HEK293 (cell line): ENCODE measurements around the gene LPCAT4.

Source experiments
- BCL11A ChIP-seq: fragments of 450-650 bp; formaldehyde crosslinking; IDR thresholded peaks from 2 replicates; pipeline ENCODE4 v1.5.1; 2016; ENCODE audit warnings: low read depth, missing biosample characterization, missing genetic modification characterization
- REPIN1 ChIP-seq: fragments of 450-650 bp; formaldehyde crosslinking; IDR thresholded peaks from 2 replicates; pipeline ENCODE4 v1.5.1; 2017; ENCODE audit warnings: missing biosample characterization, missing genetic modification characterization, low read depth
- TCF7L2 ChIP-seq: IDR thresholded peaks from 2 replicates; pipeline ENCODE4 v1.6.1; 2011; ENCODE audit warnings: low read depth, mild to moderate bottlenecking, inconsistent platforms, low read length, moderate library complexity, borderline replicate concordance
- ZBTB8A ChIP-seq: fragments of 450-650 bp; formaldehyde crosslinking; IDR thresholded peaks from 2 replicates; pipeline ENCODE4 v1.5.1; 2016; ENCODE audit warnings: missing biosample characterization, missing genetic modification characterization
- ZNF221 ChIP-seq: fragments of 450-650 bp; formaldehyde crosslinking; IDR thresholded peaks from 2 replicates; pipeline ENCODE4 v1.5.1; 2017; ENCODE audit warnings: missing biosample characterization, missing genetic modification characterization, borderline replicate concordance
- ZNF585B ChIP-seq: fragments of 450-650 bp; formaldehyde crosslinking; IDR thresholded peaks from 2 replicates; pipeline ENCODE4 v1.5.1; 2016; ENCODE audit warnings: missing biosample characterization, missing genetic modification characterization
- ZNF837 ChIP-seq: fragments of 450-650 bp; formaldehyde crosslinking; IDR thresholded peaks from 2 replicates; pipeline ENCODE4 v1.5.1; 2016; ENCODE audit warnings: missing biosample characterization, missing genetic modification characterization
- TF ChIP-seq, protein P1 (sequence below): fragments of 450-650 bp; formaldehyde crosslinking; IDR thresholded peaks from 2 replicates; pipeline ENCODE4 v1.5.1; 2016; ENCODE audit warnings: missing biosample characterization, missing genetic modification characterization
- TF ChIP-seq, protein P2 (sequence below): fragments of 450-650 bp; formaldehyde crosslinking; IDR thresholded peaks from 2 replicates; pipeline ENCODE4 v1.5.0; 2017; ENCODE audit warnings: missing biosample characterization, missing genetic modification characterization, borderline replicate concordance
- TF ChIP-seq, protein P3 (sequence below): fragments of 450-650 bp; formaldehyde crosslinking; IDR thresholded peaks from 2 replicates; pipeline ENCODE4 v1.5.1; 2016; ENCODE audit warnings: missing biosample characterization, missing genetic modification characterization
- TF ChIP-seq, protein P4 (sequence below): fragments of 450-650 bp; formaldehyde crosslinking; IDR thresholded peaks from 2 replicates; pipeline ENCODE4 v1.5.1; 2016; ENCODE audit warnings: missing biosample characterization, missing genetic modification characterization
- TF ChIP-seq, protein P5 (sequence below): fragments of 450-650 bp; formaldehyde crosslinking; IDR thresholded peaks from 2 replicates; pipeline ENCODE4 v1.5.1; 2016; ENCODE audit warnings: missing biosample characterization, missing genetic modification characterization

DNA sequence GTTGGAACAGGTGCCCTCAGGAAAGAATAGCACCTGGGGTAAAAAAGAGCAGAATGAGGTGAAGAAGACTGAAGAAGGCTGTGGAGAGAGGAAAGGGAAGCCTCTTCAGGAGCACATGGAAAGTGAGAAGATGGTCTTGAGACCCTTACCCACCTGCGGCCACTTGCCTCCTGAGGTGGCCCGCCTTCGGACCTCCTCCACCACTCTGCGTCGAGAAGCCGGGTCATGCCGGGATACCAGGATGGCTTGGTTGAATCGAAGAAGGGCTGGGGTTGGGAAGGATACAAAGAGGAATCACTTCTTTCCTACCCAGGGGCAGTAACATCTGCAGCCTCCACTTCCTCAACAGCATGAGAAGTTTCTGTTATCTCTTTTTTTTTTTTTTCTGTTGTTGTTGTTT lies 3.0 kb downstream of the LPCAT4 start:
- TF ChIP-seq, protein P1, sequence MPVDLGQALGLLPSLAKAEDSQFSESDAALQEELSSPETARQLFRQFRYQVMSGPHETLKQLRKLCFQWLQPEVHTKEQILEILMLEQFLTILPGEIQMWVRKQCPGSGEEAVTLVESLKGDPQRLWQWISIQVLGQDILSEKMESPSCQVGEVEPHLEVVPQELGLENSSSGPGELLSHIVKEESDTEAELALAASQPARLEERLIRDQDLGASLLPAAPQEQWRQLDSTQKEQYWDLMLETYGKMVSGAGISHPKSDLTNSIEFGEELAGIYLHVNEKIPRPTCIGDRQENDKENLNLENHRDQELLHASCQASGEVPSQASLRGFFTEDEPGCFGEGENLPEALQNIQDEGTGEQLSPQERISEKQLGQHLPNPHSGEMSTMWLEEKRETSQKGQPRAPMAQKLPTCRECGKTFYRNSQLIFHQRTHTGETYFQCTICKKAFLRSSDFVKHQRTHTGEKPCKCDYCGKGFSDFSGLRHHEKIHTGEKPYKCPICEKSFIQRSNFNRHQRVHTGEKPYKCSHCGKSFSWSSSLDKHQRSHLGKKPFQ (tag by site-specific recombination): no peak
- TF ChIP-seq, protein P2, sequence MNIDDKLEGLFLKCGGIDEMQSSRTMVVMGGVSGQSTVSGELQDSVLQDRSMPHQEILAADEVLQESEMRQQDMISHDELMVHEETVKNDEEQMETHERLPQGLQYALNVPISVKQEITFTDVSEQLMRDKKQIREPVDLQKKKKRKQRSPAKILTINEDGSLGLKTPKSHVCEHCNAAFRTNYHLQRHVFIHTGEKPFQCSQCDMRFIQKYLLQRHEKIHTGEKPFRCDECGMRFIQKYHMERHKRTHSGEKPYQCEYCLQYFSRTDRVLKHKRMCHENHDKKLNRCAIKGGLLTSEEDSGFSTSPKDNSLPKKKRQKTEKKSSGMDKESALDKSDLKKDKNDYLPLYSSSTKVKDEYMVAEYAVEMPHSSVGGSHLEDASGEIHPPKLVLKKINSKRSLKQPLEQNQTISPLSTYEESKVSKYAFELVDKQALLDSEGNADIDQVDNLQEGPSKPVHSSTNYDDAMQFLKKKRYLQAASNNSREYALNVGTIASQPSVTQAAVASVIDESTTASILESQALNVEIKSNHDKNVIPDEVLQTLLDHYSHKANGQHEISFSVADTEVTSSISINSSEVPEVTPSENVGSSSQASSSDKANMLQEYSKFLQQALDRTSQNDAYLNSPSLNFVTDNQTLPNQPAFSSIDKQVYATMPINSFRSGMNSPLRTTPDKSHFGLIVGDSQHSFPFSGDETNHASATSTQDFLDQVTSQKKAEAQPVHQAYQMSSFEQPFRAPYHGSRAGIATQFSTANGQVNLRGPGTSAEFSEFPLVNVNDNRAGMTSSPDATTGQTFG: no peak
- TF ChIP-seq ZBTB8A (tag by site-specific recombination): no peak
- TF ChIP-seq ZNF837 (tag by site-specific recombination): no peak
- no peak for TF ChIP-seq ZNF221 (tag by site-specific recombination)
- TF ChIP-seq, protein P3, sequence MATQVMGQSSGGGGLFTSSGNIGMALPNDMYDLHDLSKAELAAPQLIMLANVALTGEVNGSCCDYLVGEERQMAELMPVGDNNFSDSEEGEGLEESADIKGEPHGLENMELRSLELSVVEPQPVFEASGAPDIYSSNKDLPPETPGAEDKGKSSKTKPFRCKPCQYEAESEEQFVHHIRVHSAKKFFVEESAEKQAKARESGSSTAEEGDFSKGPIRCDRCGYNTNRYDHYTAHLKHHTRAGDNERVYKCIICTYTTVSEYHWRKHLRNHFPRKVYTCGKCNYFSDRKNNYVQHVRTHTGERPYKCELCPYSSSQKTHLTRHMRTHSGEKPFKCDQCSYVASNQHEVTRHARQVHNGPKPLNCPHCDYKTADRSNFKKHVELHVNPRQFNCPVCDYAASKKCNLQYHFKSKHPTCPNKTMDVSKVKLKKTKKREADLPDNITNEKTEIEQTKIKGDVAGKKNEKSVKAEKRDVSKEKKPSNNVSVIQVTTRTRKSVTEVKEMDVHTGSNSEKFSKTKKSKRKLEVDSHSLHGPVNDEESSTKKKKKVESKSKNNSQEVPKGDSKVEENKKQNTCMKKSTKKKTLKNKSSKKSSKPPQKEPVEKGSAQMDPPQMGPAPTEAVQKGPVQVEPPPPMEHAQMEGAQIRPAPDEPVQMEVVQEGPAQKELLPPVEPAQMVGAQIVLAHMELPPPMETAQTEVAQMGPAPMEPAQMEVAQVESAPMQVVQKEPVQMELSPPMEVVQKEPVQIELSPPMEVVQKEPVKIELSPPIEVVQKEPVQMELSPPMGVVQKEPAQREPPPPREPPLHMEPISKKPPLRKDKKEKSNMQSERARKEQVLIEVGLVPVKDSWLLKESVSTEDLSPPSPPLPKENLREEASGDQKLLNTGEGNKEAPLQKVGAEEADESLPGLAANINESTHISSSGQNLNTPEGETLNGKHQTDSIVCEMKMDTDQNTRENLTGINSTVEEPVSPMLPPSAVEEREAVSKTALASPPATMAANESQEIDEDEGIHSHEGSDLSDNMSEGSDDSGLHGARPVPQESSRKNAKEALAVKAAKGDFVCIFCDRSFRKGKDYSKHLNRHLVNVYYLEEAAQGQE: no peak
- TF ChIP-seq, protein P4, sequence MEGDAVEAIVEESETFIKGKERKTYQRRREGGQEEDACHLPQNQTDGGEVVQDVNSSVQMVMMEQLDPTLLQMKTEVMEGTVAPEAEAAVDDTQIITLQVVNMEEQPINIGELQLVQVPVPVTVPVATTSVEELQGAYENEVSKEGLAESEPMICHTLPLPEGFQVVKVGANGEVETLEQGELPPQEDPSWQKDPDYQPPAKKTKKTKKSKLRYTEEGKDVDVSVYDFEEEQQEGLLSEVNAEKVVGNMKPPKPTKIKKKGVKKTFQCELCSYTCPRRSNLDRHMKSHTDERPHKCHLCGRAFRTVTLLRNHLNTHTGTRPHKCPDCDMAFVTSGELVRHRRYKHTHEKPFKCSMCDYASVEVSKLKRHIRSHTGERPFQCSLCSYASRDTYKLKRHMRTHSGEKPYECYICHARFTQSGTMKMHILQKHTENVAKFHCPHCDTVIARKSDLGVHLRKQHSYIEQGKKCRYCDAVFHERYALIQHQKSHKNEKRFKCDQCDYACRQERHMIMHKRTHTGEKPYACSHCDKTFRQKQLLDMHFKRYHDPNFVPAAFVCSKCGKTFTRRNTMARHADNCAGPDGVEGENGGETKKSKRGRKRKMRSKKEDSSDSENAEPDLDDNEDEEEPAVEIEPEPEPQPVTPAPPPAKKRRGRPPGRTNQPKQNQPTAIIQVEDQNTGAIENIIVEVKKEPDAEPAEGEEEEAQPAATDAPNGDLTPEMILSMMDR (tag by site-specific recombination): no peak
- TF ChIP-seq REPIN1 (tag by site-specific recombination): no peak
- TF ChIP-seq, protein P5, sequence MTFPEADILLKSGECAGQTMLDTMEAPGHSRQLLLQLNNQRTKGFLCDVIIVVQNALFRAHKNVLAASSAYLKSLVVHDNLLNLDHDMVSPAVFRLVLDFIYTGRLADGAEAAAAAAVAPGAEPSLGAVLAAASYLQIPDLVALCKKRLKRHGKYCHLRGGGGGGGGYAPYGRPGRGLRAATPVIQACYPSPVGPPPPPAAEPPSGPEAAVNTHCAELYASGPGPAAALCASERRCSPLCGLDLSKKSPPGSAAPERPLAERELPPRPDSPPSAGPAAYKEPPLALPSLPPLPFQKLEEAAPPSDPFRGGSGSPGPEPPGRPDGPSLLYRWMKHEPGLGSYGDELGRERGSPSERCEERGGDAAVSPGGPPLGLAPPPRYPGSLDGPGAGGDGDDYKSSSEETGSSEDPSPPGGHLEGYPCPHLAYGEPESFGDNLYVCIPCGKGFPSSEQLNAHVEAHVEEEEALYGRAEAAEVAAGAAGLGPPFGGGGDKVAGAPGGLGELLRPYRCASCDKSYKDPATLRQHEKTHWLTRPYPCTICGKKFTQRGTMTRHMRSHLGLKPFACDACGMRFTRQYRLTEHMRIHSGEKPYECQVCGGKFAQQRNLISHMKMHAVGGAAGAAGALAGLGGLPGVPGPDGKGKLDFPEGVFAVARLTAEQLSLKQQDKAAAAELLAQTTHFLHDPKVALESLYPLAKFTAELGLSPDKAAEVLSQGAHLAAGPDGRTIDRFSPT (tag by site-specific recombination): no peak
- no peak for TF ChIP-seq ZNF585B (tag by site-specific recombination)
- no peak for TF ChIP-seq BCL11A (tag by site-specific recombination)
- no peak for TF ChIP-seq TCF7L2
